SKM-1 treated with dmso at 0.1 percent for 144 hours (cell line): Measurements from ENCODE around the gene ACP4.
"Not testable (repeated sequence)": the region's sequence is repeated elsewhere in the genome, so short reads cannot be mapped to it uniquely, and the experiment has no call there.

Experiments
- DNase-seq: peaks from one replicate; lab custom pipeline; 2025; ENCODE audit not compliant: unreplicated experiment; lab: John Stamatoyannopoulos, UW

ACP4 gene

GRCh38 chr19:50796634-50797428 lies 6.6 kb downstream of the ACP4 start:
- no peak for DNase-seq

DNA sequence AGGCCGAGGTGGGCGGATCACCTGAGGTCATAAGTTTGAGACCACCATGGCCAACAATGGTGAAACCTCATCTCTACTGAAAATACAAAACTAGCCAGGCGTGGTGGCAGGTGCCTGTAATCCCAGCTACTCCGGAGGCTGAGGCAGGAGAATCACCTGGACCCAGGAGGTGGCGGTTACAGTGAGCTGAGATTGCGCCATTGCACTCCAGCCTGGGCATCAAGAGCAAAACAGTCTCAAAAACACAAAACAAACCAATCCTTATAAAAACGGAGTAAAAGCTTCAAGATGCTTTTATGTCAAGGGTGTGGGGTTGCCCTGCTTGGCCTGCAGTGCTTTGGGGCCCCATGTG lies 7.2 kb downstream of the ACP4 start:
- DNase-seq, result no peak

DNA sequence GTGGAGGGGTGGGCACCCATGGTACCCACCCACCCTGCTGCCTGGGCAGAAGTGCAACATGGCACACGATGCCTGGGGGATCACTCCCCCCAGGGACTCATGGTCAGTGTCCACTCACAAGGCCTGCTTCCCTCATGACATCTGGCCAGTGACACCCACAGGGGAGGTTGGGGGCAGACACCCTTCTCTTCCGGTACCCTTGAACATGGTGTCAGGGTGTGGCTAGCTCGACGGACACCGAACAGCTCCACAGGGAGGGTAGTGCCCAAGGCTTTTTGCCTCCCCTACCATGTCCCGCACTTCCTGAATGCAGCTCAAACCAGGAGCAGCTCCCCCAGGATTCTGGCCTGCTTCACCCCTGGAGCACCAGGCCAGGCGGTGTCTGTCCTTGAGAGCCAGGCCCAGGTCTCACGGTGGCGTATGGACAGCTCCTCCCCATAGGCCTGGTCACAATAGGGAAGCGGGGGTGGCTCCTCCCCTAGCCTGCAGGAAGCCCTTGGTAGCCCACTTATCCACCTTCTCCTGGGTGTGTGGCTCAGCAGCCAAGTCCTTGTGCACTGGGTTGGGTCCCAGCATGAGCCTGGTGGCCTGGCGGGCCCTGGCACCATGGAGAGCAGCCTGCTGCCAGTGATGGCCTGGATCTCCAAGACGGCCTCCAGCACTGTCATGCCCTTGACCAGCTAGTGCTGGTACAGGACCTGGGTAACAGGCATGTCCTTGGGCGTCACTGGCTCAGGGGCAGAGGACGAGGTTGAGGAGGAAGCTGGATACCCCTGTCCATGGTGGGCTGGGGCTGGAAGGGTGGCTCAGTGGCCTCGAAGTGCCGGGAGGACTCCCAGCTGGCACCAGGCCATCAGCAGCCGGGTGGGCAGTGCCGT lies 7.8 kb downstream of the ACP4 start:
- no peak for DNase-seq

DNA sequence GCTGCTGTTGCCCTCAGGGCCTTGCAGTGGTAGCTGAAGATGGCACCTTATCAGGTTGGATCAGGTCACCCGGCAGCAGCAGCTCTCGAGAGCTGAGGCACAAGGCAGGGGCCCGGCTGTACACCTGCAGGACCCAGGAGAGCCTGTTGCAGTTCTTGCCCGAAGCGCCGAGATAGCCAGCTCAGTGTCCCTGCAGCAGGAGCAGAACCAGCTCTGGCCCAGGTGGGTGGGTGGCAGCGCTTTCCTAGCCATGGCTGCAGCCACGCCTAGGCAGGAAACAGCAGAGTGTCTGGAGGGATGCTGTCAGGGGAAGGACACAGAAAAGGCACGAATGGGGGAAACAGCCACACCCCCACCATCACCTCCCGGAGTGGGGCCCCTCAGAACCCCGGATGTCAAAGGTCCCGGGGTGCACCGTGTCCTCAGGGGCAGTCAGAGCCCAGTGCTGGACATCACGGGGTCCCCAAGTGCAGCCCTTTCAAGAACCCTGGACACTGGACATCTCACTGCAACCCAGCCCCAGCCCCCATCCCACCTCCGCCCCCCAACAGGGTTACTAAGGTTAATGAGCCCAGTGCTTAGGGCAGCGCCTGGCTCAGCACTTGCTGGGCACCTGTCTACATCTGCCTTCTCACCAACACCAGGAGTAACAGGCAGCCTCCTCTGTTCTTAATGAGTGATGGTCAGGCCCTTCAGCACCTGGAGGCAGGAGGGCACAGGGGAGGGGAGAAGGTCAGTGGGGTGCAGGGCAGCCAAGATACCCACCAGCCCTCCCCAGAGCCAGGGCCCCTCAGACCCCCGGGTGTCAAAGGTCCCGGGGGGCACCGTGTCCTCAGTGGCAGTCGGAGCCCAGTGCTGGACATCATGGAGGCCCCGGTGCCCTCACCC lies 8.7 kb downstream of the ACP4 start:
- DNase-seq, result no peak

DNA sequence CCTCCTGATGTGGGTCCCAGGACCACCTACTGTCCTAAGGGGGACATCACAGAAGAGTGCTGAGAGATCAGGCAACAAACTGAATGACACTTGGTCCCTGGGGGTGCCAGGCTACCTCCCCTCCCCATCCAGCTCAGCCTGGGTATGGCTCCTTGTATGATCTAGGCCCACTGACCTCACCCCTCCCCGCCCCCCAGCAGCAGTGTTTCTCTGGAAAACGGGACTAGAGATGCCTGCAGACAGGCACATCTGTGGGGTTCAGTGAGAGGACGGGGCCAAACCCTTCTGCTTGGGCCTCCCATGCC lies 9.3 kb downstream of the ACP4 start:
- DNase-seq, result no peak

DNA sequence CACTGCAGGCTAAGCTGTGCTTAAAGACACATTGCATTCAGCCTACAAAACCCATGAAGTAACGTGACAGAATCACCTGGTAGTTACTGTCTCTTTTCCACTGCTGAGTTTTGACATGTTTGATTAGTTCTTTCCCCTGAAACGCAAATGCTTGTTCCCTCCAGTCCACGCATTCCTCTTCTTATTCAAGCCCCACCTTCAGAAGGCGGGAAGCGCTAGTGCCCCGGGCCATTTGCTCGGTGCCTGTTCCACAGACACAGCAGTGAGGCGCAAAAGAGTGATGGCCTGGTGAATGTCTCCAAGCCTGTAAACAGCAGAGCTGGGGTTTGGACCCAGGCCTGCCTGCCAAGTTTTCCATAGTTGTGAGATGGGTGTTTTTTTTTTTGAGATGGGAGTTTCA lies 10.9 kb downstream of the ACP4 start:
- no peak for DNase-seq

GRCh38 chr19:50803633-50804419 lies 13.6 kb downstream of the ACP4 start:
- DNase-seq, result no peak

GRCh38 chr19:50804420-50805272 lies 14.4 kb downstream of the ACP4 start:
- peak; percentile 83 for DNase-seq

- no peak for DNase-seq
Measured at GRCh38 chr19:50808856-50809255, 18.6 kb downstream of the ACP4 start.

- not testable (repeated sequence) for DNase-seq
Measured at GRCh38 chr19:50811622-50812238, 21.5 kb downstream of the ACP4 start.

- DNase-seq, result no peak
Measured at GRCh38 chr19:50812474-50812873, 22.3 kb downstream of the ACP4 start.

GRCh38 chr19:50814883-50815282 lies 24.7 kb downstream of the ACP4 start:
- no peak for DNase-seq

GRCh38 chr19:50815439-50815838 lies 25.2 kb downstream of the ACP4 start:
- no peak for DNase-seq

- DNase-seq, result no peak
Measured at GRCh38 chr19:50817941-50818858, 28.0 kb downstream of the ACP4 start.

DNA sequence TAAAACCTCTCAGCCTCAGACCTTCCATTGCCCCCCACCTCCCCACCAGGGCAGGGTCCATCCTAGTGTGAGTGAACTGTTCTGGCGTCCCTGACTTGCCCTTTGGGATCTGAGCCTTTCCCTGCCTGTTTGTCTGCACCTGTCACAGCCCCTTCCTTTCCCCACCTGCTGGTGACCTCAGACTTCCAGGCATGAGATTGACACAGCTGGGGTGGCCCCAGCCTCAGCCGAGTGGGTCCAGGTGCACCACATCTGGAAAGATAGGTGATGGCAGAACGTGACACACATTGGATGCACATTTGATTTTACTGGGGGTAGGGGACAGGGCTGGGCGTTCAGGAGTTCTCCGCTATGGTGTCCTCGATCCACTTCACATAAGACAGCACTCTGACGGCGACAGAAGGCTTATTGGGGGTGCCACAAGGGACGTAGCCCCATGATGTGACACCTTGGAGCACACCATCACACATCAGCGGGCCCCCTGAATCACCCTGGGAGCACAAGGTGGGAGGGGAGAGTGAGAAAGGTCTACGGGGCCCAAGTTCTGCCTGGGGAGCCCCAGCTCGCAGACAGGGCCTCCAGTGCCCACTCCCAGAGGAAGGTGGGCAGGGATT lies 28.8 kb downstream of the ACP4 start:
- no peak for DNase-seq

DNA sequence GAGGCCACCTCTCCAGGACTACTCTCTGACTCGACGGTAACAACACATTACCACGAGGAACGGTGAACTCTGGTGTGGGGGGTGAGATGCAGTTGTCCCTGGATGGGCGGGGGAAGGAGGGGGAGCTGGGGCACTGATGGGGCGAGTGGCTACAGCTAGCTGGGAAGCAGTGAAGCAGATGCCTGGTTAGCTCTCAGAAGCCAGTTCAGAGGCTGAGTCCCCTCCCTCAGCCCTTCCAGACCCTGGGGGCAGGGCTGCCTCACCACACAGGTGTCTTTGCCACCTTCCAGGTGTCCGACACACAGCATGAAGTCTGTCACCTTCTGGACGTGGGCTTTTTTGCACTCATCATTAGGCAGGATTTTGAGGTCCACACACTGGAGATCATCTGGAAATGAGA lies 29.4 kb downstream of the ACP4 start:
- no peak for DNase-seq

DNA sequence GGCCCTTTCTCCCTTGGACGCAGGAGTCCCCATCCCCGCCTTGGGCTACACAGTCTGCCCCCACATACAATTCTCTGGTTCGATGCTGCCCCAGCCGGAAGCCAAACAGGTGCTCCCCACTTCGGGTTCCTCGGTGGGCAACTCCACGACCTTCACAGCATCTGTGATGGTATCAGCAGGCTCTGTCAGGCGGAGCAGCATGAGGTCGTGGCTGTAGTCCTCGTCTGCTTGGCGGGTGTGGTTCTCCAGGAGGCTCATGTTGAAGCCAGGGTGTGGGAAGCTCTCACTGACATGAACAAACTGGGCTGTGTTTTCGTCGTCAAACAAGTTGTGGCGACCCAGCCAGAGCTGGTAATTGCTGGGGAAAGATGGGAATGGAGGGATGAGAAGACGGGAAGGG lies 29.9 kb downstream of the ACP4 start:
- DNase-seq, result no peak
